Fibroblast of lung (primary cell): ENCODE results near the gene KIF13A. TPM values are rescaled to one million over a fixed set of nuclear protein-coding genes. Genes with fewer than 3 reads are reported as not detected.

Source experiments
- DNase-seq, 2 donors: peaks; one replicate each; pipeline versions ENCODE4 v3.0.0 to v3.0.0-alpha.2; 2010; ENCODE audit warnings: low read depth in 2 of 2
- H2AFZ ChIP-seq: 2 replicates; pipeline ENCODE4 v1.5.1; 2012; ENCODE audit warnings: low read length, control low read depth, inconsistent platforms
- H3K27ac ChIP-seq: 2 replicates; pipeline ENCODE4 v1.5.1; 2011; ENCODE audit warnings: low read length, control low read depth; ENCODE audit not compliant: insufficient read depth
- H3K27me3 ChIP-seq: 2 replicates; pipeline ENCODE4 v1.5.1; 2011; ENCODE audit warnings: mild to moderate bottlenecking, low read length; ENCODE audit not compliant: control insufficient read depth, insufficient read depth
- H3K36me3 ChIP-seq: 2 replicates; pipeline ENCODE4 v1.5.1; 2011; ENCODE audit warnings: low read length; ENCODE audit not compliant: control insufficient read depth, insufficient read depth
- H3K4me1 ChIP-seq: 2 replicates; pipeline ENCODE4 v1.5.1; 2011; ENCODE audit warnings: low read length; ENCODE audit not compliant: control insufficient read depth, insufficient read depth; ENCODE audit errors: extremely low read depth
- H3K4me2 ChIP-seq: 2 replicates; pipeline ENCODE4 v1.5.1; 2011; ENCODE audit warnings: low read length, control low read depth; ENCODE audit not compliant: insufficient read depth; ENCODE audit errors: extremely low read depth
- H3K4me3 ChIP-seq, 4 experiments: fragments of 200-600 bp in 1 of 4; sonication (generic) in 1 of 4; replicated peaks in 1 of 4; 2 replicates each; pipeline ENCODE4 v1.5.1; 2011 to 2016; ENCODE audit warnings: low read length in 4 of 4, low read depth in 3 of 4, mild to moderate bottlenecking in 3 of 4, control low read depth in 2 of 4, inconsistent platforms in 1 of 4, mixed read lengths in 1 of 4; ENCODE audit not compliant: insufficient read depth in 1 of 4; ENCODE audit errors: control extremely low read depth in 1 of 4
- H3K79me2 ChIP-seq: 2 replicates; pipeline ENCODE4 v1.5.1; 2012; ENCODE audit warnings: mild to moderate bottlenecking, low read length, inconsistent platforms; ENCODE audit not compliant: control insufficient read depth, insufficient read depth
- H3K9ac ChIP-seq: 2 replicates; pipeline ENCODE4 v1.5.1; 2011; ENCODE audit warnings: mild to moderate bottlenecking, low read length, control low read depth; ENCODE audit not compliant: insufficient read depth
- H3K9me3 ChIP-seq: 2 replicates; pipeline ENCODE4 v1.5.1; 2012; ENCODE audit warnings: low read depth, low read length; ENCODE audit not compliant: control insufficient read depth, insufficient read depth
- H4K20me1 ChIP-seq: 2 replicates; pipeline ENCODE4 v1.5.1; 2011; ENCODE audit warnings: low read length; ENCODE audit not compliant: control insufficient read depth, insufficient read depth; ENCODE audit errors: extremely low read depth
- CTCF ChIP-seq, 2 donors: IDR thresholded peaks in 1 of 2; conservative IDR thresholded peaks in 1 of 2; 1 replicate in 1 of 2; 2 replicates in 1 of 2; pipeline ENCODE4 v1.5.1; 2011 to 2012; ENCODE audit warnings: low read length in 2 of 2, control low read depth in 1 of 2, inconsistent platforms in 1 of 2, low read depth in 1 of 2, mild to moderate bottlenecking in 1 of 2
- EZH2 ChIP-seq: IDR thresholded peaks from 2 replicates; pipeline ENCODE4 v1.5.1; 2012; ENCODE audit warnings: low read length, control low read depth, mild to moderate bottlenecking; ENCODE audit errors: missing control alignments
- polyA plus RNA-seq, 2 donors: library from polyadenylated mRNA; depleted of rRNA in 1 of 2; stranded (reverse) in 1 of 2; unstranded in 1 of 2; fragments of >200 nt; gene quantifications; 2 replicates each; pipeline ENCODE4 v1.2.1, GENCODE V29; 2011 to 2012; ENCODE audit warnings: missing spikeins in 1 of 2
- total RNA-seq: library from RNA; depleted of rRNA; stranded (reverse); fragments of >200 nt; gene quantifications from 2 replicates; pipeline ENCODE4 v1.2.1, GENCODE V29; 2014

KIF13A gene
- total and polyA plus RNA-seq, 2 donors (not counting 1 experiment from before 2014, with no cell fraction given) = 52.3 to 114 TPM

DNA sequence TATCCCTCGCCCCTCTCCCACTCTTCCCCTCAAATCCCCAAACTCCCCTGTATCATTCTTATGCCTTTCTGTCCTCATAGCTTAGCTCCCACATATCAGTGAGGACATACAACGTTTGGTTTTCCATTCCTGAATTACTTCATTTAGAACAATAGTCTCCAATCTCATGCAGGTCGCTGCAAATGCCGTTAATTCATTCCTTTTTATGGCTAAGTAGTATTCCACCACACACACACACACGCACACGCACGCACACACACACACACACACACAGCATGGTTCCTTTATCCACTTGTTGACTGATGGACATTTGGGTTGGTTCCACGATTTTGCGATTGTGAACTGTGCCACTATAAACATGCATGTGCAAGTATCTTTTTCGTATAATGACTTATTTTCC is 112.7 kb downstream of the KIF13A start:
- Histone ChIP-seq H3K79me2 (peaks cover 3% of the 10 kb centered on the region), H3K4me1 (peaks cover 2% of the 10 kb centered on the region), H3K4me2 (no peak overlapping the region), H3K27ac (no peak overlapping the region), H3K9ac (no peak overlapping the region), H3K4me3 (no peak overlapping the region), H4K20me1 (no peaks in the 10 kb centered on the region), H3K27me3 (no peaks in the 10 kb centered on the region), H3K36me3 (no peaks in the 10 kb centered on the region), H3K9me3 (no peaks in the 10 kb centered on the region), H2AFZ (no peak overlapping the region)
- no peak for DNase-seq
- no peak for TF ChIP-seq EZH2
- no peak for TF ChIP-seq CTCF (conservative IDR thresholded peaks at IDR 0.05 in 1 of 2, IDR thresholded peaks at IDR 0.05 in 1 of 2; ENCODE audit: low read depth in 1 of 2, low read length in 2 of 2)

DNA sequence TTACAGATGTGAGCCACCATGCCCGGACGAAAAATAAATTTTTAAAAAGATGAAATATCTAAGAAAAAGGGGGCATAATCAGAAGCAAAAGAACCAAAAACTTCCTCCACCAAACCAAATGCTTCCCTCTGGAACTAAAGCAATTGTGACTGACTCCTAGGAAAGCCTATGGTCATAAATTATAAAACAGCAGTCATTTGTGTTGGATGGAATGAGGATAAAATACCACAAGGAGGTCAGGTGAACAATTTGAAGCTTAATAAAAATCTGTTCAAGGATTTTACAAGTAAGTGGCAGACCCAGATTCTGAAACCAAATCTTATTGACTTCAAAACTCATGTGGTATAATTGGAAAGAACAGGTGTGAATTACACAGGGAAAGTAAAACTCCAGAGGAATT is 114.5 kb downstream of the KIF13A start:
- Histone ChIP-seq H3K36me3 (no peaks in the 10 kb centered on the region), H3K9ac (no peak overlapping the region), H3K4me2 (no peak overlapping the region), H3K79me2 (peaks cover 5% of the 10 kb centered on the region), H3K27ac (no peak overlapping the region), H3K9me3 (no peaks in the 10 kb centered on the region), H3K4me3 (no peak overlapping the region), H3K4me1 (peaks cover 7% of the 10 kb centered on the region), H3K27me3 (no peaks in the 10 kb centered on the region), H2AFZ (no peak overlapping the region), H4K20me1 (no peaks in the 10 kb centered on the region)
- TF ChIP-seq EZH2 = no peak
- TF ChIP-seq CTCF (conservative IDR thresholded peaks at IDR 0.05 in 1 of 2, IDR thresholded peaks at IDR 0.05 in 1 of 2; ENCODE audit: low read depth in 1 of 2, low read length in 2 of 2) = no peak
- no peak for DNase-seq

- Histone ChIP-seq H3K9ac (no peak overlapping the region), H3K9me3 (no peaks in the 10 kb centered on the region), H2AFZ (no peak overlapping the region), H3K27me3 (no peaks in the 10 kb centered on the region), H4K20me1 (no peaks in the 10 kb centered on the region), H3K4me3 (no peak overlapping the region), H3K4me1 (peaks cover 13% of the 10 kb centered on the region), H3K4me2 (no peak overlapping the region), H3K79me2 (peaks cover 5% of the 10 kb centered on the region), H3K36me3 (no peaks in the 10 kb centered on the region), H3K27ac (no peak overlapping the region)
- no peak for TF ChIP-seq CTCF (conservative IDR thresholded peaks at IDR 0.05 in 1 of 2, IDR thresholded peaks at IDR 0.05 in 1 of 2; ENCODE audit: low read depth in 1 of 2, low read length in 2 of 2)
- TF ChIP-seq EZH2 = no peak
- DNase-seq = no peak
Observed at GRCh38 chr6:17871836-17872235, 115.6 kb downstream of the KIF13A start.
